Measurements from ENCODE around the gene PAAF1. TPM values are rescaled to one million over a fixed set of nuclear protein-coding genes. Genes with fewer than 3 reads are reported as not detected.
"Not testable (repeated sequence)": the region's sequence is repeated elsewhere in the genome, so short reads cannot be mapped to it uniquely, and the experiment has no call there.

PAAF1 gene, protein sequence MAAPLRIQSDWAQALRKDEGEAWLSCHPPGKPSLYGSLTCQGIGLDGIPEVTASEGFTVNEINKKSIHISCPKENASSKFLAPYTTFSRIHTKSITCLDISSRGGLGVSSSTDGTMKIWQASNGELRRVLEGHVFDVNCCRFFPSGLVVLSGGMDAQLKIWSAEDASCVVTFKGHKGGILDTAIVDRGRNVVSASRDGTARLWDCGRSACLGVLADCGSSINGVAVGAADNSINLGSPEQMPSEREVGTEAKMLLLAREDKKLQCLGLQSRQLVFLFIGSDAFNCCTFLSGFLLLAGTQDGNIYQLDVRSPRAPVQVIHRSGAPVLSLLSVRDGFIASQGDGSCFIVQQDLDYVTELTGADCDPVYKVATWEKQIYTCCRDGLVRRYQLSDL
- 18.4 TPM for polyA plus RNA-seq (2013, experiment 1 of 2; ENCODE audit: insufficient read length)
- polyA plus RNA-seq (2013, experiment 2 of 2; ENCODE audit: insufficient read length) = 18.6 TPM

DNA sequence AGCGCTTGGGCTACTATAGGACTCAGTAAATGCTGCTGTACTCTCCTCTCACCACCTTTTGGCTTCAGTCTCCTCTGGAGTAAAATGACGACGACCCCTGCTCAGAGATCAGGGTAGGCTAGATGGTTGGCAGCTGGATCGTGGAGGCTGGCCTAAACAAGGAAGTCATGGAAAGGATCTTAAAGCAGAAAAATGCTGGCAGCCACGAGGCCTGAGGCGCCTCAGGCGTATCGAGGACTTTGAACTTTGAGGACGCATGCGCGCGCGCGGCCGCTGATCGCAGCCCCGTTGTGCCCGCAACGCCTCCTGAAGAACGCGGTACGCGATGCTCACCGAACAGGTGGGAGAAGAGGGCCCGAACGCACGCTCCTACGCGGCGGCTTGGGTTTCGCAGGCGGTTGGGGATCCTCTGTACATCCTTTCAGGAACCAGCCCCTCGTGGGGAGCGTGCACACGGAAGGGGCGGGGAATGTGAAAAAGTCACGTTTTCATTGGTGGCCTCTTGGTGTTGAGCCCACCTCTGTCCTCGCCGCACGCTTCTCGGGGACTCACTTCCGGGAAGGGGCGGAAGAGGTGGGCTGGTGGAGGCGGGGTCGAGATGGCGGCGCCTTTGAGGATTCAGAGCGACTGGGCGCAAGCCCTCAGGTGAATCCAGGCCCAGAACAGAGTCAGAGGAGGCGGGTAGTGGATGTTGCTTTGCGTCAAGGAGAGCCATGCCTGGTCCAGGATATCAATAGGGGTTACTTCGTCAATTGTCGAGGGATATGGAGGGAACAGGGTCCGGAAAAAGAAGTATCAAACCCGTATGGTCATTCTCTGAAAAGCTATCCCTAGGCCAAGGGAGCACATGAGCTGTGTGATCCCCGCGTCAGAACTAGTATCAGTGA is at the start of gene PAAF1, which contains the start of gene COA4:
PAAF1 (plus strand) TSS at position 576 of the 887 bp plus-strand sequence; CDS start at position 599, 23 bp downstream.
COA4 (minus strand) TSS at position 423 of the 887 bp plus-strand sequence. CDS start 3,468 bp downstream, outside the sequence.
- peak; percentile 97 for DNase-seq

DNA sequence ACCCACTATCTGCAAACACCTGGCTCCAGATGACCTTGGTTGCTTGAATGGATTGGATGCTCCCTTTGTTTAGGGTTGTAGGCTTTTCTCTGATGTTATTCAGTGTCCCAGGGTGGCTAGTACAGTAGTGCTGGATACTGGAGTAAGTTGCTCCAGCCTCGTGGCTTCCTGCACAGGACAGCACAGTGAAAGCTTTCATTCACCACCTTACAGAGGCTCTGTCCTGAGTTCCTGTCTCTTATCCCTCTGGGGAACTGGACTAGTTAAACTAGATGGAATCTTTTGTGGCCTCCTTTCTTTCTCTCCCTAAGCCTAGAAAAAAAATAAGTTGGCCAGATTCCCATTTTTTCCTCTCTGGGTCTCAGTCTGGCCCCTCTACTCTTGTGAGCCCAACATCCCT is 46.5 kb upstream of the PAAF1 start:
- no peak for DNase-seq

DNA sequence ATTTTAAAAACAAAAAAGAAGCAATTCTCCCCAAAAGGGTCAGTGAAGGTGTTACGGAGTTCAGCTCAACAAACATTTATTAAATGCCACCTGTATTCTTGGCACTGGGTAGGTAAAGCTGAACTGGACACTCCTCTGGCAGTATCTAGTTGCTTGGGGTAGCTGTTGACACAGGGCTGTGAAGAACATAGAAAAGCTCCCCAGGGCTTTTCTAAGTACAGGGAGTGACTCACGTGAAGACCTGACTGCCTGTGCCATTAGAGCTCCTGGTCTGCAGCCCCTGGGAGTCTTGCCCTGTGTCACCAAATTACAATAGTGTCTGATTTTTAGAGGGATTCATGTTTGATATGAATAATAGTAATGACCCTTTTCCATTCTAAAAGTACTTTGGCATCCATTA is 43.7 kb upstream of the PAAF1 start:
- DNase-seq = no peak

DNA sequence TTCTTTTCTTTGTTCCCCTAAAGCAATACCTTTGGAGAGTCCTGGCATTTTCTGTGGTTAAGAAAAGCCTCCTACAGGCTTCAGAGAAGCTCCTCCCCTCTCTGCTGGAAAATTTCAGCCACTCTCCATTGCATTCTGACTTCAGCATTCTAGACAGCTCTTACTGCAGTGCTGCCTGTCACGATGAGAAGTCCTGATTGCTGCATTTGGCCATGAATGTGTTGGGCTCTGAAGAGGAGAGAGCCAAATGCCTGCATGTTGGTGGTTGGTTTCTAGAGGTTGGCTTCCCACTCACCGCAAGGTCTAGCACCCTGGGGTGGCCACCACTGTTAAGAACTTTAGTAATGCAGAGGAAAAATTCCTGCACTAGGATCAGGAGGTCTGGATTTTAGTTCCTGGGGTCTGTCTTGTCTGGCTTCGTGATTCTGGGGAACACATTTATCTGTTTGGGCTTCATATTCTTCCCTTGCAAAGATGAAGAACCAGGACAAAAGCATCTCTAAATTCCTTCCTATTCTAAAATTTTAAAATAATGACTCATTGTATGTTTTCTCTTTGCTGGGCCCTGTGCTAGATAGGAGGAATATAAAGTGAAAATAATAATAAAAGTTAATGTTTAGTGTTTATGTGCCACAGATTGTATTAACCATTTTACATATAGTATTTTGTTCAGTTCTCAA is 38.2 kb upstream of the PAAF1 start:
- peak; percentile 55 for DNase-seq

DNA sequence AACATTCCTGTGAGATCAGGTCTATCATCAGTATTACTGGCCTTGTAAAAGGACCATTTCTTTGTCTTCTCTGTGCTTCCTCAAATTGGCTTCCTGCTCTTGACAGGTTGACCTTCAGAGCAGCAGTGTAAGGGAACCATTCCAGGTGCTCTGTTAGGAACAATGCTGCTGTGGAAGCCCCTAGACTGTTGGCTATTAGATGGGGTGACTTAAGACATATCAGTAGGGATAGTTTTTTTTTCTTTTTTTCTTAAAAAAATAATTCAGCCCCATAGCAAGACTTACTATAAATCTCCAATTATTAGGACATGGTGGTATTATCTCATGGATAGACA is 37.7 kb upstream of the PAAF1 start:
- no peak for DNase-seq

DNA sequence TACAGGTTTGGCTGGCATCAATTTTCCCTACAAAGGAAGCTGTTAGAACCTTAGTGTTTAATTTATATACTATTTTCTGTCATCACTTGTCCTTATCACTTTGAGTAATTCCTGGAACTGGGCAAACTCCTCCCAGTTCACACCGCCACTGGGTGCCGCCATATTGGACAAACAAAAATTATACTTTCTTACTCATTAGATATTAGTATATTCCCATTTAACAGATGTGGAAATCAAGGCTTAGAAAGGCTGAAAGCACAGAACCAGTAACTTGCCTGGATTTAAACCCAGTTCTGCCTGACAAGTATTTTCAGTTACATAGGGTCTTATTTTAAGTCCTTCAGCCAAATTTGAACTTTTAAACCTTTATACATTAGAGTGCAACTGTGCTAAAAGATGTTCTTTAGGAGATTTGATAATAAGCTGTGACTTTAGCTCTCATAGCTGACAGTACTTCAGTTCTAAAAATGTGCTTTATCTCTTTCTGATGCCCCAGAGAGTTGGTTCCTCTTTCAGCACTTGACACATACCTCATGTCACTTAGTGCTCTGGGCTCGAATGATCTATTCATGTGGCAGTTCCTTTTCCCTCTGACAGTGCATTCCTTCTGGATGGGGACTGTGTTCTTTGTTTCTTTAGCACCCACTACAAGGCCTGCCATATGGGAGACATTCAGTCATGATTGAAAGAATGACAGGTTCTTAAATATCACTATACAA is 25.6 kb upstream of the PAAF1 start:
- DNase-seq = no peak

DNA sequence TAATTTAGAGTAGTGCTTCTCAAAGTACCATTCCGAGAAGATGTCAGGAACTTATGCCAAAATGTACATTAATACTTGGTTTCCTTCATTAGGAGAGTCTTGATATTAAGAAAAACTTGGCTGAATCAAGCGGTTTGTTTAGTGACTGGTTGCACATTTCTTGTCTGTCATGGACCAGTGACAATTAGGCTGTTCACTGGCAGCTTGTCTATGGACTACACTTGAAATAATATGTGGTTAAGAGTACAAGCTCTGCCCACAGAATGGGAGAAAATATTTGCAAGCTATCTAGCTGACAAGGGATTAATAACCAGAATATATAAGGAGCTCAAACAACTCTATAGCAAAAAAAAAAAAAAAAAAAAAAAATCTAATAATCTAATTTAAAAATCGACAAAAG is 24.8 kb upstream of the PAAF1 start:
- DNase-seq = no peak

DNA sequence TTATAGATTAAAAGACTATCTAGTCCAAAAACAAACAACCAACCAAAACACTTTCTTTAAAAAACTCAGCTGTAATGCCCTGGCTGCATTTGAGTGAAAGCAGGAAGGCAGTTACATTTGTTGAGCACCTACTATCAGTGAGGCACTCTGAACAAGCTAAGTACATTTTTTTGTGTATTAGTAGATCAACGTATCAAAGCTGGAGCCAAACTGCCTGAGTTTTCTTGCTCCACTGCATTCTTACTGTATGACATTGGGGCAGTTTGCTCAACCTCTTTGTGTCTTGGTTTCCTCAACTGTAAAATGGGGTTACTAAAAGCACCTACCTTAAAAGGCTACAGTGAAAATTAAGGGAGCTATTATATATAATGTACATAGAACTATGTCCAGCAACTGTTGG is 22.1 kb upstream of the PAAF1 start:
- DNase-seq = no peak

DNA sequence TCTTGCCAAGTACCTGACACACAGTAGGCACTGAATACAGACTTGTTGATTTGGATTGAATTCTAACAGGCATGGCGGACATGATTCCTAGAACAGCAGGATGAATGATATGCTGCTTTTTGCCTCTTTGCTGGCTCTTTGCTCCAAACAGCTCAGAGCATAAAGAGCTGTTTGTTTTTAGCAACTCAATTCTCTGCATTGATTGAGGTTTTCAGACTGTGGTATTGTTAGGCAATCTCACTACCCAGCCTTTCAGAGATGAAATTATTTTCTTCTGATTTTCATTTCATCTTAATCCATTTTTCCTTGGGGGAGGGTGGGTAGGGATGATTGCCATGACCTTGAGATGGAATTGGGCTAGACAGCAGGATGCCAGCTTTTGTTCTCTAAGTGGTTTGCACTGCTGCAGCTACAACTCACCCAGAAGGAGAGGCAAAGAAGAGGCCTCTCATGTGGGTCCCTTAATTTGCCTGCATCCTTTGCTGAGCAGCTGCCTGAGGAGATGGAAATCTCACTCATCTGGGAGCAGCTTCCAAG is 20.7 kb upstream of the PAAF1 start:
- DNase-seq = no peak

DNA sequence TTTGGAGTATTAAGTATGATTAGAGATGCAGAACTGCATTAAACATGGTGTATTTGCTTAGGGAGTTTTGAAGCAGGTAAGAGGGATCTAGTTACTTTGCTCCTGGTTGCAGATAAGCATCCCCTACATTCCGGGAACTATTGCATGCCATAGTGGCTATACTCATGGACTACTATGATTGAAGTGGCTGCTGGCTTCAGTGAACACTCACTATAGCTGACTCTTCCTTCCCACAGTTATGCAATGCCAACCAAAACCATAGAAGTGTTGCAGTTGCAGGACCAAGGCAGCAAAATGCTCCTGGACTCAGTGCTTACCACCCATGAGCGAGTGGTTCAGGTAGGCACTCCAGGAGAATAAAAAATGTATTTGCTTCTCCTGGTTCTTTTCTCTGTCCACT is 17.1 kb upstream of the PAAF1 start:
- no peak for DNase-seq

DNA sequence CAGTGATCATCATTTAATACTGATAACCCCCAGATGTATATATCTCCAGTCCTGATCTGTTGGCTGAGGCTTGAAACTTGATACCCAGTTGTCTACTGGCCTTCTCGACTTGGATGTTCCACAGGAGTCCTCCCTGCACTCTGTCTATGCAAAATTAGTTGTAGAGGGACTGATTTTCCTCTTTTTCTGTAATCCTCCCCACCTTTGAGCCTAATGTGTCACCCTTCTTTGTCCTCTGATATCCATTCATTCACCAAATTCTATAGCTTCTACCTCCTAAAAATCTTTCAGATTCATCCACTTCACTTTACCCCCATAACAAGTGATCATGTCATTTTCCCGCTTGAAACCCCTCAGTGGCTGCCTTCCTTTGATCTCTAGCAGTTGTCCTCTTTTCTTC is 16.6 kb upstream of the PAAF1 start:
- no peak for DNase-seq

DNA sequence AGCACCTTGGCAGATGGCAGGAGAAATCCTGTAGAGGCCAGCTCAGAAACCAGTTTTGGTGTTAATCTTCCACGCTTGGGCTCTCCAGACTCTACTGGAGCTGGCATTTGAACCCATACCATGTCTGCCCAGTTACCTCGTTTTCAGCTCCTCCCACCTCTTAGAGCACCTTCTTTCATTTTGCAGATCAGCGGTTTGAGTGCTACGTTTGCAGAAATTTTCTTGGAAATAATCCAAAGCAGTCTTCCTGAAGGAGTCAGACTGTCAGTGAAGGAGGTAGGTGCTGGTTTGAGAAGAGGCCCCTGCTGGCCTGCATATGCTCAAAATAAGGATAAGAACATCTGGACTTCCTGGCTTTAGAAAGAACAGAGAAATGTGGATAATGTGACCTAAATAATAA is 13.8 kb upstream of the PAAF1 start:
- DNase-seq = no peak

DNA sequence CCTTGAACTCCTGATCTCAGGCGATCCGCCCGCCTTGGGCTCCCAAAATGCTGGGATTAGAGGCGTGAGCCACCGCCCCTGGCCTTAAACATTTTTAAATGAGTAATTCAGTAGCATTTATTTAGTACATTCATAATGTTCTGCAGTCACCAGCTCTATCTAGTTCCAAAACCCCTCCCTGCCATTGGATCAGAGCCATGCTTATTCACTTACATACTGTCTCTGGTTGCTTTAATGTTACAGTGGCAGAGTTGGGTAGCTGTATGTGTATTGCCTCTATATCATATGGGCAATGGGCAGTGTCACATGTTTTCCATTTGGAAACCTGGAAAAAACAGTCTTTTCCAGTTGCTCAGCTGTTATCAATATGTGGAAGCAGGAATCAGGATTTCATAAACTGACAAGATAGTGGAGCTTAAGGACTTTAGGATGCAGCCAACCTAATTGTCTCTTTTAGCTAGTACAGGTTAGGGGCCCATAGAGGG is 10.7 kb upstream of the PAAF1 start:
- DNase-seq = peak; percentile 33

DNA sequence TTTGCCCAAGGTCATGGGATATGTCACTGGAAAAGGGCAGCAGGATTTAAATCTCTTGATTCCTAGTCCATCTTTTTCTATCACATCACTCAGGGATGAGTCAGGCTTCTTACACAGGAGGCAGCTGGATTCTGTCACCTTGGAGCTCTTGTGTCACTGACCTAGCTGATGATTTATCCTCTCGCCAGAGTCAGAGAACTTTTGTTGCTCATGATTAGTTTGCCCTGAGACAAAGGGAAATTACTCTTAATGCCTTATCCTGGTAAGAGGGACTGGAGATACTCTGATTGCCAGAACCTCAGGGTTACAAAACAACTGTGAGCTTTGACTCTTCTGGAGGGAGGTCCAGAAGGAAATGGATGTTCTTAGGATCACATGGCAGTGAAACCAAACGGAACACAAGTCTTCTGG is 10.2 kb upstream of the PAAF1 start:
- DNase-seq = peak; percentile 73

DNA sequence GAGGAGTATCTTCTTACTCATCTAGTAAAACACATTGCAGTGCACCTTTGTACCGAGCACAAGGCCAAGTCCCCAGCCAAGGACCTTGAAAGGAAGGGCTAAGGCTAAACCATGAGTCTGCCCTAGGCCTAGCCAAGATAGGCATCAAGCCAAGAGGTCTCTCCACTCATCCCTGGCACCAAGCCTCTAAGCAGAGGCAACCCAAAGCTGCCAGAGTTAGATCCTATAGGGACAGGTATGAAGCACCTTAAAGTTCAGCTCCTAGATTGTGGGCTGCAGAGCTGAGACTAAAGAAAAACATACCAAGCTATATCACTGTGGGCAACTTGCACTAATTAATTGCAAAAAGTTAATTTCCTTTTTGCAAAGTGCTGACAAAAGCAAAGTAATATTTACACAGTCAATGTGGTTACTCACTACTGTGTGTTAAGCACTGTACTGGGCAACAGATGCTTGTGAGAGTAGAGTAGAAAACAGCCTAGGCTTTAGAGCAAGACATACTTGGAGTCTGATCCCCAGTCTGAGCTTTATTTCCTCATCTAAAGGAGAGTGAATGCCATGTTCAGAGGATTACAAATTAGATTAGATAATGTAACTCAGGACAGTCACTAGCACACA is 7.4 kb upstream of the PAAF1 start:
- DNase-seq = no peak

DNA sequence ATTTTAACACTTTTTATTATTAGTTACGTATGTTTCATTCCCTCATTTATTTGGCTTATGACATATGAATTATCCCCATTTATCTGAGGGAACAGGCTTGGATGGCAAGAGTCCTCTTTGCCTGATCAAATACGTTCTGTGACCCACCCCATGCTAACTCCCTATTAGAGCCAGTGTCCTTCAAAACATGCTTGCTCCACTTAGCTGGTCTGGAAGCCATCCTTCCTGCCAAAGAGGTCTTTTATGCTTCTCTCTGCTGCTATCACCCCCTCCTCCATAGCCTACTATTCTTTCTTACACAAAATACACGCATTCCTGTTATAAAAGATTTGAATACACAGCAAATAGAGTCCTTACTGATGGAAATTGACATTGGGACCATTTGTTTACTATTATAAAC is 6.5 kb upstream of the PAAF1 start:
- DNase-seq = no peak

DNA sequence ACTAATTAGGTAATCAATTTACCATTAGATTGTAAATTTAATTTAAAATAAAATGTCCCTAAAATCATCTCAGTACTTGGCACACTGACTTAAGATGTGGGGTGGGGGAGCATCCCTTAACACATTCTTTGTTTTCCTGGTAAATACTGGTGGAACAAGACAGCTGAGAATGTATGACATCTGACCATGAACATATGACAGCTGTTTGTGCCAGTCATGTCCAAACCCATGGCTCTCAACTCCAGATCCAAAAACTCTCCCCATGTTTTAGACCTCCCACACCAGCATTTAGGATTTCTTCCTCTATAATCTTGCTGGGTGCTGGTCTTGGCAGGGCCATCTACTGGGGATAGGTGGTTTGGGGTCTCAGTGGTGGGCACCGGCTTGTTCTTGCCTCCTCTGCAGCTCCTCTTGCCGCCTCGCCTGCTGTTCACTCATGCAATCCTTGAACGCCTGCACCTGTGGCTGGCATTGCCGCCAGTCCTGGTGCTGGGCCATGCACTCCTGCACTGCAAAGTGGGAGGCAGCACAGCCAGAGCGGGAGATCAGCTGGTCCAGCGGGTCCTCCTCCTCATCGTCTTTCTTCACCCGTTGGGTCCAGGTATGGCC is 3.9 kb upstream of the PAAF1 start:
- DNase-seq = no peak

DNA sequence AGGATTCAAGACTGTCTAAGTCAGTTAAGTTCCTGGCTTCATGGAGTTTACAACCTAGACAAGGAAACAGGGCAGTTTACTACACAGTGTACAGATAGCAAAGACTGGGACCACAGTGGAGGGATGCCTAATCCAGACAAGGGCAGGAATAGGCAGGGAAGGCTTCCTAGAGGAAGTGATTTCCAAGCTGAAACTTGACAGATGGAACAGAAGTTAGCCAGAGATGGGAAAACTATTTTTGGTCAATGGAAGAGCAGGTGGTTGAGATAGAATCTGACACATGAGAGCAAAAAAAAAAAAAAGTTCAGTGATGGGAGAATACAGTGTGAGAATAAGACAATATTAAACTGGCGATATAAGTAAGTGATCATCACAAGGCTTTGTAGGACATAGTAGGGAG is 1.4 kb upstream of the PAAF1 start:
- no peak for DNase-seq

DNA sequence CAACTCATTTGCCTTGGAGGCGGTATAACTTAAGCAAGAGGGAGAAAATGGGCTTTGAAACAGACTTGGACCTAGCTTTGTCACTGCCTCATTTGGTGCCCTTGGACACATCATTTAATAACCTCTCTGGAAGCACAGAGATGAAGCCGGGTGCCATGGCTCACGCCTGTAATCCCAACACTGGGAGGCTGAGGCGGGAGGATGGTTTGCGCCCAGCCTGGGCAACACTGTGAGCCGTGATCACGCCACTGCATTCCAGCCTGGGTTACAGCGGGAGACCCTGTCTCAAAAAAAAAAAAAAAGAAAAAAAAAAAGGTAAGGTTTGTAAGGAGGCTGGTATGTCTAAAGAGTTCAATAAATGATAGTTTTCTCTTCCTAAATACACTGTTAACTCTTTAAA is 959 bp upstream of the PAAF1 start:
- no peak for DNase-seq

DNA sequence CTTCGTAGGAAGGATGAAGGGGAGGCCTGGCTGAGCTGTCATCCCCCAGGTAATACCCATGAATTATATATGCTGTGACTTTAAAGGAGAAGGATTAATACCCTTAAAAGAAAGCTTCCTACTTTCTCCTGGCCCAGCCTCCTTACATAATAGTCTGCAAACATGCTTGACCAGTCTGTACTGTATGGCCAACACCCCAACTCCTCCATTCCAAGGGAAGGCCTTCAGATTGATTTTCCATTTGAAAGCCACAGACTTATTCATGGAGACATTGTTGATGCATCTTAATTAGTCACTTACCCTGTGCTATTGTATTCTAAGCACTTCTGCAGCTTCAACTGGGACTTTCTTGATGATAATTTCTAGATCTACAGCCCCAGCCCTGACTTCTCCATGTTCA is 2.0 kb downstream of the PAAF1 start:
- DNase-seq = no peak

DNA sequence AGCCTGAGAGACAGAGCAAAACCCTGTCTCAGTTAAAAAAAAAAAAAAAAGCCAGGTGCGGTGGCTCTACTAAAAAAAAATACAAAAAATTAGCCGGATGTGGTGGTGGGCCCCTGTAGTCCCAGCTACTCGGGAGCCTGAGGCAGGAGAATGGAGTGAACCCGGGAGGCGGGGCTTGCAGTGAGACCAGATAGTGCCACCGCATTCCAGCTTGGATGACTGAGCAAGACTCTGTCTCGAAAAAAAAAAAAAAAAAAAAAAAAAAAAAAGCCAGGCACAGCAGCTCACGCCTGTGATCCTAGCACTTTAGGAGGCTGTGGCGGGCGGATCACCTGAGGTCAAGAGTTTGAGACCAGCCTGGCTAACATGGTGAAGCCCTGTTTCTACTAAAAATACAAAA is 3.6 kb downstream of the PAAF1 start:
- DNase-seq = not testable (repeated sequence)
